ENCODE results near the gene TMEM86B.

GRCh38 chr19:55186080-55186479, 42.5 kb downstream of the TMEM86B start:
- TF ChIP-seq, protein P1, sequence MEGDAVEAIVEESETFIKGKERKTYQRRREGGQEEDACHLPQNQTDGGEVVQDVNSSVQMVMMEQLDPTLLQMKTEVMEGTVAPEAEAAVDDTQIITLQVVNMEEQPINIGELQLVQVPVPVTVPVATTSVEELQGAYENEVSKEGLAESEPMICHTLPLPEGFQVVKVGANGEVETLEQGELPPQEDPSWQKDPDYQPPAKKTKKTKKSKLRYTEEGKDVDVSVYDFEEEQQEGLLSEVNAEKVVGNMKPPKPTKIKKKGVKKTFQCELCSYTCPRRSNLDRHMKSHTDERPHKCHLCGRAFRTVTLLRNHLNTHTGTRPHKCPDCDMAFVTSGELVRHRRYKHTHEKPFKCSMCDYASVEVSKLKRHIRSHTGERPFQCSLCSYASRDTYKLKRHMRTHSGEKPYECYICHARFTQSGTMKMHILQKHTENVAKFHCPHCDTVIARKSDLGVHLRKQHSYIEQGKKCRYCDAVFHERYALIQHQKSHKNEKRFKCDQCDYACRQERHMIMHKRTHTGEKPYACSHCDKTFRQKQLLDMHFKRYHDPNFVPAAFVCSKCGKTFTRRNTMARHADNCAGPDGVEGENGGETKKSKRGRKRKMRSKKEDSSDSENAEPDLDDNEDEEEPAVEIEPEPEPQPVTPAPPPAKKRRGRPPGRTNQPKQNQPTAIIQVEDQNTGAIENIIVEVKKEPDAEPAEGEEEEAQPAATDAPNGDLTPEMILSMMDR (IDR thresholded peaks at IDR 0.05; ENCODE audit: low read depth, low read length, poor library complexity, severe bottlenecking) = no peak
- no peak for TF ChIP-seq EZH2phosphoT487 (IDR thresholded peaks at IDR 0.05; ENCODE audit: borderline replicate concordance, low read length)
